ENCODE measurements around the gene PLCD3. TPM values are rescaled to one million over a fixed set of nuclear protein-coding genes. Genes with fewer than 3 reads are reported as not detected.

The PLCD3 gene
- total RNA-seq, 1 donor from 2014 or later: 6.2 TPM

GRCh38 chr17:45135192-45135977 is 3.1 kb upstream of the PLCD3 start, which contains the start of gene ACBD4:
Gene ACBD4 (plus strand): TSS chr17:45135687. CDS start chr17:45136145, 458 bp downstream.
- H3K4me3 Mint-ChIP-seq (ENCODE audit: unreplicated experiment): peak within 1 kb of the TSS; percentile 65
- peaks cover 4% of the 10 kb centered on the region for H3K9me3 Mint-ChIP-seq (ENCODE audit: unreplicated experiment)
- H3K27ac Mint-ChIP-seq (ENCODE audit: unreplicated experiment): no peak within 1 kb of the TSS
- peaks cover 4% of the 10 kb centered on the region for H3K27me3 Mint-ChIP-seq (ENCODE audit: unreplicated experiment)
- peak; percentile 96 for DNase-seq
- peaks cover 4% of the 10 kb centered on the region for H3K4me1 Mint-ChIP-seq (ENCODE audit: low read depth, unreplicated experiment)
- peak; percentile 100 for TF ChIP-seq CTCF (IDR thresholded peaks at IDR 0.05; ENCODE audit: partially characterized antibody, unreplicated experiment)
- H3K36me3 Mint-ChIP-seq (ENCODE audit: unreplicated experiment): no peaks in the 10 kb centered on the region

- Mint-ChIP-seq H3K9me3 (ENCODE audit: unreplicated experiment) (peaks cover 4% of the 10 kb centered on the region), H3K4me3 (ENCODE audit: unreplicated experiment) (peak overlapping the region; percentile 80), H3K27ac (ENCODE audit: unreplicated experiment) (no peak overlapping the region), H3K36me3 (ENCODE audit: unreplicated experiment) (no peaks in the 10 kb centered on the region), H3K4me1 (ENCODE audit: low read depth, unreplicated experiment) (peaks cover 2% of the 10 kb centered on the region), H3K27me3 (ENCODE audit: unreplicated experiment) (peaks cover 4% of the 10 kb centered on the region)
- peak; percentile 83 for DNase-seq
- TF ChIP-seq CTCF (IDR thresholded peaks at IDR 0.05; ENCODE audit: partially characterized antibody, unreplicated experiment): peak; percentile 59
Measured at GRCh38 chr17:45132572-45133463, 503 bp upstream of the PLCD3 start.

- TF ChIP-seq CTCF (IDR thresholded peaks at IDR 0.05; ENCODE audit: partially characterized antibody, unreplicated experiment): peak; percentile 98
- Mint-ChIP-seq H3K36me3 (ENCODE audit: unreplicated experiment) (no peaks in the 10 kb centered on the region), H3K27ac (ENCODE audit: unreplicated experiment) (no peak overlapping the region), H3K27me3 (ENCODE audit: unreplicated experiment) (peaks cover 4% of the 10 kb centered on the region), H3K4me1 (ENCODE audit: low read depth, unreplicated experiment) (peaks cover 5% of the 10 kb centered on the region), H3K9me3 (ENCODE audit: unreplicated experiment) (peaks cover 7% of the 10 kb centered on the region), H3K4me3 (ENCODE audit: unreplicated experiment) (peak overlapping the region; percentile 30)
- peak; percentile 86 for DNase-seq
Measured at GRCh38 chr17:45131616-45132319, 547 bp downstream of the PLCD3 start.

GRCh38 chr17:45130681-45131615 is 1.4 kb downstream of the PLCD3 start:
- no peak for DNase-seq
- peaks cover 5% of the 10 kb centered on the region for H3K4me1 Mint-ChIP-seq (ENCODE audit: low read depth, unreplicated experiment)
- peaks cover 4% of the 10 kb centered on the region for H3K27me3 Mint-ChIP-seq (ENCODE audit: unreplicated experiment)
- no peak overlapping the region for H3K27ac Mint-ChIP-seq (ENCODE audit: unreplicated experiment)
- TF ChIP-seq CTCF (IDR thresholded peaks at IDR 0.05; ENCODE audit: partially characterized antibody, unreplicated experiment): no peak
- peak overlapping the region; percentile 30 for H3K4me3 Mint-ChIP-seq (ENCODE audit: unreplicated experiment)
- H3K36me3 Mint-ChIP-seq (ENCODE audit: unreplicated experiment): no peaks in the 10 kb centered on the region
- H3K9me3 Mint-ChIP-seq (ENCODE audit: unreplicated experiment): peaks cover 7% of the 10 kb centered on the region

All from glutamatergic neuron (in vitro differentiated cells).